Mesenchymal stem cell (in vitro differentiated cells and primary cell): ENCODE results near the gene POU5F1.

Experiments
- DNase-seq: peaks from one replicate; pipeline ENCODE4 v3.0.0-alpha.2; 2013
- H2AFZ ChIP-seq: one replicate; pipeline ENCODE4 v1.6.1; 2013; ENCODE audit warnings: low read depth, mild to moderate bottlenecking, control low read depth, inconsistent platforms, low read length, moderate library complexity
- H2AK5ac ChIP-seq: 2 replicates; pipeline ENCODE4 v1.6.1; 2013; ENCODE audit warnings: low read length, moderate library complexity, mild to moderate bottlenecking, inconsistent platforms; ENCODE audit not compliant: severe bottlenecking
- H2BK120ac ChIP-seq: one replicate; pipeline ENCODE4 v1.6.1; 2013; ENCODE audit warnings: low read depth, mild to moderate bottlenecking, inconsistent platforms, low read length, moderate library complexity
- H2BK12ac ChIP-seq, 2 experiments: one replicate each; pipeline ENCODE4 v1.6.1; 2013; ENCODE audit warnings: inconsistent platforms in 2 of 2, low read length in 2 of 2, mild to moderate bottlenecking in 2 of 2, moderate library complexity in 2 of 2, control low read depth in 1 of 2
- H2BK15ac ChIP-seq: one replicate; pipeline ENCODE4 v1.6.1; 2013; ENCODE audit warnings: mild to moderate bottlenecking, low read depth, inconsistent platforms; ENCODE audit not compliant: poor library complexity, severe bottlenecking
- H2BK5ac ChIP-seq: 2 replicates; pipeline ENCODE4 v1.6.1; 2013; ENCODE audit warnings: low read depth, mild to moderate bottlenecking, low read length, control low read depth, inconsistent platforms; ENCODE audit not compliant: poor library complexity, severe bottlenecking
- H3K14ac ChIP-seq, 2 experiments: one replicate each; pipeline ENCODE4 v1.6.1; 2013; ENCODE audit warnings: inconsistent platforms in 2 of 2, low read length in 2 of 2, control low read depth in 1 of 2, mild to moderate bottlenecking in 1 of 2, moderate library complexity in 1 of 2
- H3K18ac ChIP-seq, 2 experiments: one replicate each; pipeline ENCODE4 v1.6.1; 2013; ENCODE audit warnings: inconsistent platforms in 2 of 2, low read length in 2 of 2, control low read depth in 1 of 2, low read depth in 1 of 2, mild to moderate bottlenecking in 1 of 2
- H3K23ac ChIP-seq, 2 experiments: one replicate each; pipeline ENCODE4 v1.6.1; 2013; ENCODE audit warnings: inconsistent platforms in 2 of 2, low read length in 2 of 2, mild to moderate bottlenecking in 2 of 2, moderate library complexity in 2 of 2, control low read depth in 1 of 2
- H3K27ac ChIP-seq: 2 replicates; pipeline ENCODE4 v1.5.1; 2013; ENCODE audit warnings: mild to moderate bottlenecking, moderate library complexity, low read length, control low read depth, inconsistent platforms; ENCODE audit not compliant: poor library complexity, severe bottlenecking
- H3K27me3 ChIP-seq, 2 experiments: 2 replicates each; pipeline versions ENCODE4 v1.6.1 to v1.7.0; 2013; ENCODE audit warnings: low read length in 2 of 2, mild to moderate bottlenecking in 2 of 2, moderate library complexity in 2 of 2, control low read depth in 1 of 2, inconsistent platforms in 1 of 2; ENCODE audit not compliant: control insufficient read depth in 1 of 2, insufficient read depth in 1 of 2
- H3K36me3 ChIP-seq, 2 experiments: 2 replicates each; pipeline versions ENCODE4 v1.6.1 to v1.7.0; 2013; ENCODE audit warnings: low read length in 2 of 2, control low read depth in 1 of 2, inconsistent platforms in 1 of 2, low read depth in 1 of 2, mild to moderate bottlenecking in 1 of 2; ENCODE audit not compliant: insufficient read depth in 2 of 2, control insufficient read depth in 1 of 2
- H3K4ac ChIP-seq, 2 experiments: one replicate each; pipeline ENCODE4 v1.6.1; 2013; ENCODE audit warnings: inconsistent platforms in 2 of 2, low read length in 2 of 2, mild to moderate bottlenecking in 2 of 2, moderate library complexity in 2 of 2, control low read depth in 1 of 2, low read depth in 1 of 2
- H3K4me1 ChIP-seq: 2 replicates; pipeline ENCODE4 v1.6.1; 2013; ENCODE audit warnings: low read depth, low read length, control low read depth; ENCODE audit not compliant: control insufficient read depth, insufficient read depth
- H3K4me2 ChIP-seq: 2 replicates; pipeline ENCODE4 v1.6.1; 2013; ENCODE audit warnings: low read length, mild to moderate bottlenecking, inconsistent platforms; ENCODE audit not compliant: poor library complexity, severe bottlenecking
- H3K4me3 ChIP-seq, 2 experiments: 2 replicates each; pipeline versions ENCODE4 v1.5.1 to v1.7.0; 2013; ENCODE audit warnings: low read length in 2 of 2, mild to moderate bottlenecking in 2 of 2, control low read depth in 1 of 2, low read depth in 1 of 2; ENCODE audit not compliant: insufficient read depth in 1 of 2
- H3K79me1 ChIP-seq: replicated peaks from 2 replicates; pipeline ENCODE4 v1.6.1; 2013; ENCODE audit warnings: mild to moderate bottlenecking, control low read depth, low read length, inconsistent platforms; ENCODE audit not compliant: poor library complexity, severe bottlenecking
- H3K9ac ChIP-seq: 2 replicates; pipeline ENCODE4 v1.7.0; 2013; ENCODE audit warnings: mild to moderate bottlenecking, low read length, moderate library complexity
- H3K9me3 ChIP-seq: 2 replicates; pipeline ENCODE4 v1.7.0; 2013; ENCODE audit warnings: mild to moderate bottlenecking, low read length; ENCODE audit not compliant: control insufficient read depth
- H4K8ac ChIP-seq: one replicate; pipeline ENCODE4 v1.6.1; 2013; ENCODE audit warnings: inconsistent platforms, mild to moderate bottlenecking, low read length, moderate library complexity
- H4K91ac ChIP-seq: one replicate; pipeline ENCODE4 v1.6.1; 2013; ENCODE audit warnings: mild to moderate bottlenecking, low read length, inconsistent platforms
- WGBS: methylation state at CpG from one replicate; pipeline ENCODE4 v1.1.7; 2013; ENCODE audit warnings: mixed read lengths; 5-methylcytosine and 5-hydroxymethylcytosine counted together

Gene POU5F1

GRCh38 chr6:31138982-31139381, 31.5 kb downstream of the POU5F1 start, which contains the start of gene PSORS1C2:
TSS of gene PSORS1C2 (minus strand) at chr6:31139066. CDS start at chr6:31139026, 40 bp downstream.
- H3K18ac ChIP-seq: no peak within 1 kb of the TSS
- H3K27ac ChIP-seq: no peak within 1 kb of the TSS
- H3K9ac ChIP-seq: peak within 1 kb of the TSS; percentile 73
- H3K4me1 ChIP-seq: peaks cover 25% of the 10 kb centered on the region
- H3K4me3 ChIP-seq: peak within 1 kb of the TSS in 1 of 2 experiments; percentile 66
- H3K4ac ChIP-seq: peak within 1 kb of the TSS in 1 of 2 experiments; percentile 13
- no peak within 1 kb of the TSS for H3K23ac ChIP-seq
- peak within 1 kb of the TSS; percentile 49 for H2AK5ac ChIP-seq
- peaks cover 0 to 13% of the 10 kb centered on the region in 2 experiments for H3K27me3 ChIP-seq
- no peak for DNase-seq
- H4K8ac ChIP-seq: peak within 1 kb of the TSS; percentile 24
- peak within 1 kb of the TSS in 1 of 2 experiments; percentile 5 for H2BK12ac ChIP-seq
- no peak within 1 kb of the TSS for H4K91ac ChIP-seq
- no peak within 1 kb of the TSS for H3K14ac ChIP-seq
- H2BK120ac ChIP-seq: no peak within 1 kb of the TSS
- H2BK15ac ChIP-seq: peak within 1 kb of the TSS; percentile 36
- no peak within 1 kb of the TSS for H2AFZ ChIP-seq
- no peaks in the 10 kb centered on the region for H3K79me1 ChIP-seq
- H3K9me3 ChIP-seq: no peaks in the 10 kb centered on the region
- 96% methylated on average over 4 of the region's 4 CpGs for WGBS
- no peak within 1 kb of the TSS for H2BK5ac ChIP-seq
- peaks cover under 1 to 2% of the 10 kb centered on the region in 2 experiments for H3K36me3 ChIP-seq
- H3K4me2 ChIP-seq: no peak within 1 kb of the TSS

DNA sequence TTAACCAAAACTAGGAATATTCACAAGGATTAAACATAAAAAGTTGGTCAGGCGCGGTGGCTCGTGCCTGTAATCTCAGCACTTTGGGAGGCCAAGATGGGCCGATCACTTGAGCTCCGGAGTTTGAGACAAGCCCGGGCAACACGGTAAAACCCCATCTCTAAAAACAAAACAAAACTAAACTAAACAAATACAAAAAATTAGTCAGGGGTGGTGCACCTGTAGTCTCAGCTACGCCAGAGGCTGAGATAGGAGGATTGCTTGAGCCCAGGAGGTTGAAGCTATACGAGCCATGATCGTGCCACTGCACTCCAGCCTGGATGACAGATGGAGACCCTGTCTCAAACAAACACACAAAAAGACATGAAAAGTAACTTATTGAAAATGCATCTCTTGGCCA, 34.8 kb downstream of the POU5F1 start:
- Histone ChIP-seq H2BK15ac (no peak overlapping the region), H4K91ac (no peak overlapping the region), H2AFZ (no peak overlapping the region), H2BK5ac (no peak overlapping the region), H3K27ac (no peak overlapping the region), H3K4me2 (no peak overlapping the region), H3K36me3 (peaks cover 0 to 1% of the 10 kb centered on the region in 2 experiments), H2AK5ac (no peak overlapping the region), H4K8ac (no peak overlapping the region), H2BK12ac (no peak overlapping the region), H3K4me3 (no peak overlapping the region), H3K4me1 (peaks cover 15% of the 10 kb centered on the region), H3K9ac (no peak overlapping the region), H3K9me3 (no peaks in the 10 kb centered on the region), H3K4ac (no peak overlapping the region), H3K14ac (no peak overlapping the region), H3K79me1 (no peaks in the 10 kb centered on the region), H3K27me3 (peaks cover 0 to 16% of the 10 kb centered on the region in 2 experiments), H3K23ac (no peak overlapping the region), H3K18ac (no peak overlapping the region), H2BK120ac (no peak overlapping the region)
- WGBS: 97% methylated on average over 7 of the region's 10 CpGs
- no peak for DNase-seq

DNA sequence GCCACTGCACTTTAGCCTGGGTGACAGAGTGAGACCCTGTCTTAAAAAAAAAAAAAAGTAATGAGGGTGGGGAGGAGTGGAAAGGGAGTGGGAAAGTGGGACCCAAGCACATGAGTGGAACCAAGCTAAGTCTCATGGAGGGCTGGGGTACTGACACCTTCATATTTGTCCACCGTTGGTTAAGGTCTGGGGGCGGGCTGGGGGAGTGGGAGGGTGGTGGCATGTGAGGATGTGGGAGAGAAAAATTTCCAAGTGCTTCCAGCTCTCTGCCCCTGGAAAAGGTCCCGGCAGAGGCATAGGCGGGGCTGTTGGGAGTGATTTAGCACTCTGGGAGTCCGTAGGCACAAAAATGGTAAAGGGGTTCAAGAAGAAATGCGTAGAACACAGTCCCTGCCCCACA, 37.7 kb downstream of the POU5F1 start:
- no peak overlapping the region for H2AK5ac ChIP-seq
- no peak overlapping the region for H2AFZ ChIP-seq
- no peak overlapping the region for H3K4me3 ChIP-seq
- no peak for DNase-seq
- no peak overlapping the region for H2BK15ac ChIP-seq
- H3K23ac ChIP-seq: no peak overlapping the region
- 83% methylated on average over 6 of the region's 6 CpGs for WGBS
- H2BK5ac ChIP-seq: no peak overlapping the region
- H3K9me3 ChIP-seq: no peaks in the 10 kb centered on the region
- no peak overlapping the region for H3K14ac ChIP-seq
- H4K8ac ChIP-seq: no peak overlapping the region
- H4K91ac ChIP-seq: no peak overlapping the region
- no peak overlapping the region for H3K18ac ChIP-seq
- peaks cover 13 to 20% of the 10 kb centered on the region in 2 experiments for H3K27me3 ChIP-seq
- no peaks in the 10 kb centered on the region for H3K36me3 ChIP-seq
- H3K79me1 ChIP-seq: no peaks in the 10 kb centered on the region
- H3K4ac ChIP-seq: no peak overlapping the region
- no peak overlapping the region for H3K9ac ChIP-seq
- H3K4me2 ChIP-seq: no peak overlapping the region
- no peak overlapping the region for H2BK120ac ChIP-seq
- no peak overlapping the region for H2BK12ac ChIP-seq
- H3K4me1 ChIP-seq: peaks cover 3% of the 10 kb centered on the region
- no peak overlapping the region for H3K27ac ChIP-seq

GRCh38 chr6:31131595-31131994, 38.9 kb downstream of the POU5F1 start:
- Histone ChIP-seq H4K91ac (no peak overlapping the region), H3K27me3 (peaks cover 13 to 28% of the 10 kb centered on the region in 2 experiments), H2BK15ac (no peak overlapping the region), H3K4me2 (no peak overlapping the region), H3K23ac (no peak overlapping the region), H3K18ac (no peak overlapping the region), H3K4ac (no peak overlapping the region), H3K4me3 (no peak overlapping the region), H3K9ac (no peak overlapping the region), H3K36me3 (no peaks in the 10 kb centered on the region), H3K9me3 (no peaks in the 10 kb centered on the region), H2BK12ac (no peak overlapping the region), H2AK5ac (no peak overlapping the region), H3K14ac (no peak overlapping the region), H3K79me1 (no peaks in the 10 kb centered on the region), H2BK5ac (no peak overlapping the region), H3K27ac (no peak overlapping the region), H4K8ac (no peak overlapping the region), H2BK120ac (no peak overlapping the region), H3K4me1 (peaks cover 3% of the 10 kb centered on the region), H2AFZ (no peak overlapping the region)
- DNase-seq: no peak
- 91% methylated on average over 3 of the region's 3 CpGs for WGBS
